ENCODE data around the gene DGUOK.
A peak's percentile ranks its signal among the peaks of the same experiment; 100 is the strongest.

The DGUOK gene

DNA sequence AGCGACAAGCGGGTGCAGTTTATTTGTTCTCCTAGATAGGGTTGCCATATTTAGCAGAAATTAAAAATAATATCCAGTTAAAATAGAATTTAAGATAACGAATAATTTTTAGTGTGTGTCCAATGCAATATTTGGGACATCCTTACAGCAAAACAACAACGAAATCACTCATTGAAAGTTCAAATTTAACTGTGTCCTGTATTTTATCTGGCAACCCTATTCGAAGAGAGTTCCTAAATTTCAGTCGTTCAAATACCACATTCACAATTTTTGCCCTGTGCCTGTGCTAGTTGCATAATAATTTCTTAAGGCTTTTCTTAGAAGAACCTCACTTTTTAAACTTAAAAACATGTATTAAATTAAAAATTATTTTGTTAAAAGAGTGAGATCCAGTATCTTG, 664 bp downstream of the DGUOK start:
- TF ChIP-seq, protein P1, sequence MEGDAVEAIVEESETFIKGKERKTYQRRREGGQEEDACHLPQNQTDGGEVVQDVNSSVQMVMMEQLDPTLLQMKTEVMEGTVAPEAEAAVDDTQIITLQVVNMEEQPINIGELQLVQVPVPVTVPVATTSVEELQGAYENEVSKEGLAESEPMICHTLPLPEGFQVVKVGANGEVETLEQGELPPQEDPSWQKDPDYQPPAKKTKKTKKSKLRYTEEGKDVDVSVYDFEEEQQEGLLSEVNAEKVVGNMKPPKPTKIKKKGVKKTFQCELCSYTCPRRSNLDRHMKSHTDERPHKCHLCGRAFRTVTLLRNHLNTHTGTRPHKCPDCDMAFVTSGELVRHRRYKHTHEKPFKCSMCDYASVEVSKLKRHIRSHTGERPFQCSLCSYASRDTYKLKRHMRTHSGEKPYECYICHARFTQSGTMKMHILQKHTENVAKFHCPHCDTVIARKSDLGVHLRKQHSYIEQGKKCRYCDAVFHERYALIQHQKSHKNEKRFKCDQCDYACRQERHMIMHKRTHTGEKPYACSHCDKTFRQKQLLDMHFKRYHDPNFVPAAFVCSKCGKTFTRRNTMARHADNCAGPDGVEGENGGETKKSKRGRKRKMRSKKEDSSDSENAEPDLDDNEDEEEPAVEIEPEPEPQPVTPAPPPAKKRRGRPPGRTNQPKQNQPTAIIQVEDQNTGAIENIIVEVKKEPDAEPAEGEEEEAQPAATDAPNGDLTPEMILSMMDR (conservative IDR thresholded peaks at IDR 0.05): no peak
- H3K27ac ChIP-seq: peak overlapping the region; percentile 88

DNA sequence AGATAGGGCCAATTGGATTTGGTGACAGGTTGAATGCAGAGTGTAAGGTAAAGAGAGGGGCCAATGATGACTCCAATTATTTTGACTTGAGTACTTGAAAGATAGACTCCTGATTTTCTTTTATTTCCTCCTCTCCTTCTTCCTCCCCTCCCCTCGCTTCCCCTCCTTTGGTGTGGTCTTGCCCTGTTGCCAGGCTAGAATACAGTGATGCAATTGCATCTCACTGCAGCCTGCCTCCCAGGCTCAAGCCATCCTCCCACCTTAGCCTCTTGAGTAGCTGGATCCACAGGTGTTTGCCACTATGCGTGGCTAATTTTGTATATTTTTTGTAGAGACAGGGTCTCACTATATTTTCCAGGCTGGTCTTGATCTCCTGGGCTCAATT, 2.3 kb downstream of the DGUOK start:
- TF ChIP-seq, protein P1 (conservative IDR thresholded peaks at IDR 0.05): no peak

DNA sequence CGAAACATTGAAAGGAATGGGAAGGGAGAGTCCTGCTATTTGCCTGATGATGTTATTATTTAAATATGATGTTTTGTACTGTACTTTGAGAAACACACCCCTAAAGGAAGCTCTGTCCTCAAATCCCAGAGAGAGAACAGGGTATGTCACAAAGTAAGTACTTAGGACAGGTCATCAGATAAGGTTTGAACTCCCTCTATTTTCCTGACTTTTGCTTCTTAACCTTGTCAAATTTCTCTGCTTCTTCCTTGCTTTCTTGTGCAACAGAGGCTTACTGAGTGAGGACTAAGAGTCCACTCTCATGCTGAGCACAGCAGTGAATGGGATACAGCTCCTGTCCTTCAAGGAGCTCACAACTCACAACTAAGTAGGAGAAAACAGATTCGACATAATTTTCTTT, 3.7 kb downstream of the DGUOK start:
- no peak overlapping the region for H3K27ac ChIP-seq
- TF ChIP-seq, protein P1 (conservative IDR thresholded peaks at IDR 0.05): no peak

More for the DNA sequence above, 2.3 kb downstream of the DGUOK start:
- H3K27ac ChIP-seq: no peak overlapping the region

DNA sequence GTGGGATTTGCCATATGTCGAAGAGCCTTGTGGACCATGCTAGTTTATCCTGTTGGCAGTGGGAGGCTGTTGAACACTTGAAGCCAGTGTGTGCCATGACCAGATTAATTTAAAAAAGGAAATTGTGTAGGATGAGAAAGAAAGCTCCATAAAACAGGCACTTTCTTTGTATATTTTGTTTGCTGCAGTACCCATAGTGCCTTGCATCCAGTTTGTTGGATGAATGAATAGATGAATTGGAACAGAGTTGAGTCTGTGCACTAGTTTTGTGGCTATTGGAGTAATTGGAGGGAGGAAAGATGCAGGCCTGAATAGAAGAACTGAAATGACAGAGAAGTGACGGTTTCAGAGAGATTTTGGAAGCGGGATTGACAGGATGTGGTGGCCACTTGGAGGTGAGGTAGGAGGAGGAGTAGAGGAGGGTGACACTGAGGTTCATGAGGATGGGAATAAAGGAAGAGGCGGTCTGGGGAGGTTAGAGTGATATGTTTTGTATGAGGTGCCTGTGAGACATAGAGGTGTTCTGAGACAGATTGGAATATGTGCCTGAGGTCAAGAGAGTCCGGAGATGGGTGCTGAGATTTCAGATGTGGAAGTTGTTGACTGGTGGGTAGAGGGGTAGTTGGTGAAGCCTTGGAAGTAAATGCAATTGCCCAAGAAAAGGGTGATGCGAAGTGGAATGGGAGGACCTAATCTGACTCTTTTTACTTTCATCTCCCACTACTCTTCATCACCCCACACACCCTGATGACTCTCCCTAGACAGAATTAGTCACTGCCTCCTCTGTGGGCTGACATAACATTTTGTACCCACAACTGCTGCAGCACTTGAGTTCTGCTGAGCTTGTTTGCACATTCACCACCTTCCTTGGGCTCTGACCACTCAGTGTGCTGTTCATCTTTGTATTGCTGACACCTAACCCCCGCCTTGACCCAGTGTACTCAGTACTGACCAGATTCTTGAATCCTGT, 5.1 kb downstream of the DGUOK start:
- no peak overlapping the region for H3K27ac ChIP-seq
- TF ChIP-seq, protein P1 (conservative IDR thresholded peaks at IDR 0.05): no peak

DNA sequence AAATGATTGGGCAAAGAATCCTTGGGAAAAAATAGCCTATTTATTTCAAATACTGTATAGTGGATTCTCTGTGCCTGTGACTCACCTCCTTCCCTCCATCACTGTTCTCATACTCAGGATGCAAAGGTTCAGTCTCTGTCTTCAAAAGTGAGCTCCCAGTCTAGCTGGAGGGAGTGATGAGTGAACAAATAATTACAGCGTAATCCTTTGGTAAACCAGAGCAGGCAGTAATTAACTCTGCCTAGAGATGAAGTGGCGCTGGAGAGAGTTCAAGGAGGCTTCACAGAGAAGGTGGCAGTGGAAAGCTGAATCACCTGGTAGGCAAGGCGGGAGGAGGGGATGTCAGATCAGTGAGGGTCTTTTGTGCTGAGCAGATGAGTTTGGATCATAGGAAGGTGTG, 6.5 kb downstream of the DGUOK start:
- H3K27ac ChIP-seq: no peak overlapping the region
- TF ChIP-seq, protein P1 (conservative IDR thresholded peaks at IDR 0.05): no peak

DNA sequence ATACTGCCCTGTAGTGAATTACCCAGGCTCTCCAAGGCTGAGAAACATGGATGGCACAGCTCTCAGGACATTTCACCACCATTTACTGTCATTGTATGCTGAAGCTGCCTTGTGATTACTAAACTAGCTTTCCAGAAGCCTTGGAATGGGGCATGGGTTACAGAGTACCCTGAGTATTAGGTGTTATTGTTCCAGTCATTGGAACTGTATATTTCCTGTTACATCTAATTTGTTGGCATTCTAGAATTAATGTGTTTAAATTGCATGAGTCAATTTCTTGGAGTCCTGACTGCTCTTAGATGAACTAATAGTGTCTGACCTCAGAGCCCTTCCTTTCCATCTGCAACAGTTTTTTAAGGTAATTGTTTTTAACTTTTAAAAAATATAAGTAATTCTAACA, 9.0 kb downstream of the DGUOK start:
- TF ChIP-seq, protein P1 (conservative IDR thresholded peaks at IDR 0.05): no peak
- H3K27ac ChIP-seq: no peak overlapping the region

DNA sequence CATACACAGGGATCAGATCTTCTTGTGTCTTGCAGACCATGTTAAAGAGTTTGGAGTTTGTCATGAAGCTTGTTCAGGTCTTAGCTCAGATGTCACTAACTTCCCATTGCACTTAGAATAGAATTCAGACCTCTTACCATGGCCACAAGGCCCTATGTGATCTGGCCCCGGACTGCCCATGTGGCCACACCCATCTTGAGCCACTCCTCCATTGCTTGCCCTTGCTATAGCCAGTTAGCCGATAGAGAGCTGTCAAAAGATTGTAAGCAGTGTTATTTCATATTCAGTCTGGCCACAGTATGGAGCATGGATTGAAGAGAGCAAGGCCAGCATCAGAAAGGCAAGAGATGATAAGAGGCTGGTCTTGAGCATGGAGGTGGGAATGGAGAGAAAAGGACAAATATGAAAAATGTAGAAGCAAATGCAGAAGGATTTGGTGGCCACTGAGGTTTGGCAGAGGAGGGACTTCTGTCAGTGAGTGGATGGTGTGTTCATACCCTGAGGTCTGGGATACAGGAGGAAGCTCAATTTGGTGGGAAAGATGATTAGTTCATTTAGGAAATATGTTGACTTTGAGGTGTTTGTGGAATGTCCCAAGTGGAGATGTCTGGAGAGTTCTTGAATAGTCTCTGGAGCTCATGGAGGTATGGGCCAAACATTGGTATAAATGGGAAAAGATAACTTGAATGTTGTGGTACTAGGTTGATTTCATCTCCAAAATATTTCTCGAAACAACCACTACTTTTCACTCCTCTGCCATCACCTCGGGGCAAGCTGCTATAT, 10.6 kb downstream of the DGUOK start:
- no peak overlapping the region for H3K27ac ChIP-seq
- TF ChIP-seq, protein P1 (conservative IDR thresholded peaks at IDR 0.05): no peak

Data from VCaP (cell line).